ENCODE results near the gene MLST8.
"Not testable (repeated sequence)": the region's sequence is repeated elsewhere in the genome, so short reads cannot be mapped to it uniquely, and the experiment has no call there.

MLST8 gene

DNA sequence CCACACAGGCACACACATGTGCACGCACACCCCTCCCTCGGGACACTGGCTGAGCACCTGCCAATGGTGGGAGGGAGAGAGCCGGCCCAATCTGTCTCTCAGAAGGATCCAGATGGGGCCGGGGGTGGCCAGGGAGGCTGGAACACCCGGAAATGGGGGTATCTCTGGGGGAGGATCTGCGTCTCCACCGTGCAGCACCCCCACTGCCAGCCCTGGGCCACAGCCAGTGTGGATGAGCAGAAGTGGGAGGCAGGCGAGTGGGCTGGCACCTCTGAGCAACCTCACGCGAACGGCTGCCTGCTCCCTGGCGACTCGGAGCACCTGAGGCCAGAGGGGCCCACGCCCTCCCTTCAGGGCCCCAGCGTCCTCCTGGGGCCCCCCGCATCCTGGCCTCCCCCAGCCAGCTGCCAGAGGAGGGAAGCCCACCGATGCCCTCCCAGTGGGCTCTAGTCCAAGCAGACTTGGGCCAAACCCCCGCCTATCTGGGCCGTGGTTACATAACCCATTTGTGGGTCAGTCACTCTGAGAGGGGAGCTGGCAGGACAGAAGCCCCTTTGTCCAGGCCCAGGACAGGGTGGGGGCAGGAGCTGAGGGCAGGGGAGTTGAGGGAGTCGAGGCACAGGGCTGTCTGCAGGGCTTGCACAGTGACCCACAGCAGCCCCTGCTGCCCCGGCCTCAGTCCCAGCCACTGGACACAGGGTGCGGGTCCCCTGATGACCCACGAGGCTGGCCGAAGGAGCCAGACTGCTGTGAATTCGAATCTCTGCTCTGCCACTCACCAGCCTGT is 14.4 kb upstream of the MLST8 start:
- DNase-seq (ENCODE audit: low read depth), result no peak

DNA sequence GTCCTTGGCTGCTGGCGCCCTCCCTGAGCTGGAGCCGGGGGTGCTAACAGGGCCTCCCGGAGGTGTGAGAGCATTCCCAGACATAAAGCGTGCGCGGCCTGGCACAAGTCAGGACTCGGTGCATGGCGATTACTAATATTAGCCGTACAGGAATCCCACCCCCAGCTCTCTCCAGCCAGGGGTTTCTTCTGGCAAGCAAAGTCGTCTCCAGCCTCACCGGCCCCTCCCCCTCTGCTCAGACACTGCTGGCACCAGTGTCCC is 13.9 kb upstream of the MLST8 start:
- no peak for DNase-seq (ENCODE audit: low read depth)

DNA sequence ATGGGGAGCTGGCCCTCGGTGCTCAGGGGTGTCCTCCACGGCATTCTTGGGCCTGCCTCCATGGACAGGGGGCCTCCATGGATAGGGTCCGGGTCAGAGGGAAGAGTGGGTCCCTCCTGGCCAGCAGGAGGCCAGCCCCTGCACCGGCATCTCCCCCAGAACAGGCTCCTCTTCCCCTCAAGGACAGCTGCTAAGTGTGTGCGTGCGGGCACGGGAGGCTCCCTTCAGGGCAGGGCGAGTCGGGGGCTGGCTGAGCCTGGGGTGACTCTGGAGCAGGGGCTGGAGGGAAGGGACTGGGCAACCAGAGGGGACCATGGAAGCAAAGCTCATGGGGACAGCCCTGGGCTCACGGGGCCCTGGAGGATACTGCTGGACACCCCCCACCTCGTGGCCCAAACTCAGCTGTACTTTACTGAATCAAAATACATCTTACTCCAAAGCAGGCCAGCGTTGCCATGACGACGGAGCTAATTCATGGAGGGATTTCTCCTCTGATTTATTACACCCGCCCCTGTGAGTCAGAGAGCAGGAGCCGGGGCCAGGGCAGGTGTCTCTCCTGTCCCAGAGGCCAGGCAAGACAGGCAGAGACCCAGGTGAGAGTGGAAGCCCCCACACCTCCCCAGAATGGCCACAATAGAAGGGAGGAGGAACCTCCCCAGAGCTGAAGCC is 11.0 kb upstream of the MLST8 start:
- DNase-seq (ENCODE audit: low read depth), result no peak

DNA sequence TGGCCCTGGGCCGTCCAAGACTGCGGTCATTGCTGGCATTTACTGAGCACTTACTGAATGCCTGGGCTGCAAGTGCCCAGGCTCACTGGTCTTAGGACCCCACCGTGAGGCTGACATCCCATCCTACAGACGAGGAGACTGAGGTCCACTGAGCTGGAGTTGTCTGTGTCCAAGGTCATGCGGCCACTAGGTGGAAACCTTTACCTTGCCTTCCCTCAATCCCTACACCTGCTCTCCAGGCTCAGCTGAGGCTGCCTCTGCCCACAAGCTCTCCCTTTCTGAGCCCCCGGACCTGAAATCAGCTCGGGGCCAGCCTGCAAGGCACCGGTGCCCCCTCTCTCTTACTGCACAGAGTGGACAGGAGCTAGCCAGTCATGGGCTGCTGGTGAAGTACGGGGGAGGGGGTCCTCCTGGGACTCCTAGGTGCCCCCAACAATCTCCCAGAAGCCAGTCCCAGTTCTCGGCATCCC is 10.4 kb upstream of the MLST8 start:
- peak; percentile 25 for DNase-seq (ENCODE audit: low read depth)

DNA sequence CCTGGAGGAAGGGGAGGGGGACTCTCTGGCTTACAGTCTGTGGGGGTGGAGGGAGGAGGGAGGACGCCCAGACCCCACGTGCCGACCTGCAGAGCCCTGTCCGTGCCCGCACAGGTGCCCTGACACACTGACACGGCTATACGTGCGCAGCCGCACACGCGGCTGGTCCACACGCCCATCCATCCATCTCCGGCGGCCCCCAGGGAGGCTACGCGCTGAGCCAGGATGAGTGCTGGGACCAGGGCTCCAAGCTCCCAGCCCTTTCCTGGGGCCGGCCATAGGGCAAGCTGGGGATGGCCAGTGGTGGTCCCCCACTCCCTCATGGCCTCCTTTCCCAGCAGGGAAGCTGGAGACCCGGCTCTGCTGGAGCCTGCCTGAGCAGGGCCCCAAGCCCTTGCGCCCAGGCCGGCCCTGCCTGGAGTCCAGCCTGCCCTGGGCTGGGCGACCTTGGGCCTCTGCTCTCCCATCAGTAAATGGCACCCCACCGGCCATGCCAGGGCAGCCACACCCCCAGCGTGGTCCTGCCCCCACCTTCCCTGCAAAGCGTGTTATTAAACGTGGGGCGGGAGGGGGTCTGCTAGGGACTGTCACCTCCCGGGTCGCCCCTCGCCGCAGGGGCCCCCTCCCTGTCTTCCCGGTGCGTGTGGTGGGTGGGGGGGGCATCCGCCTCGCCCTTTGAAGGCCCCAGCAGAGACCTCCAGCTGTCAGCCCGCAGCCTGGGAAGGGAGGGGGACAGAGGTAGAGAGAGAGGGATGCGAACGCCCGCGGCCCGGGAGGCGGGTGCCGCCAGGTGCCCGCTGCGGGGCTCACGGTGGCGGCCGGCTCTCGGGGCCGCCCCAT is 9.7 kb upstream of the MLST8 start:
- DNase-seq (ENCODE audit: low read depth), result no peak

DNA sequence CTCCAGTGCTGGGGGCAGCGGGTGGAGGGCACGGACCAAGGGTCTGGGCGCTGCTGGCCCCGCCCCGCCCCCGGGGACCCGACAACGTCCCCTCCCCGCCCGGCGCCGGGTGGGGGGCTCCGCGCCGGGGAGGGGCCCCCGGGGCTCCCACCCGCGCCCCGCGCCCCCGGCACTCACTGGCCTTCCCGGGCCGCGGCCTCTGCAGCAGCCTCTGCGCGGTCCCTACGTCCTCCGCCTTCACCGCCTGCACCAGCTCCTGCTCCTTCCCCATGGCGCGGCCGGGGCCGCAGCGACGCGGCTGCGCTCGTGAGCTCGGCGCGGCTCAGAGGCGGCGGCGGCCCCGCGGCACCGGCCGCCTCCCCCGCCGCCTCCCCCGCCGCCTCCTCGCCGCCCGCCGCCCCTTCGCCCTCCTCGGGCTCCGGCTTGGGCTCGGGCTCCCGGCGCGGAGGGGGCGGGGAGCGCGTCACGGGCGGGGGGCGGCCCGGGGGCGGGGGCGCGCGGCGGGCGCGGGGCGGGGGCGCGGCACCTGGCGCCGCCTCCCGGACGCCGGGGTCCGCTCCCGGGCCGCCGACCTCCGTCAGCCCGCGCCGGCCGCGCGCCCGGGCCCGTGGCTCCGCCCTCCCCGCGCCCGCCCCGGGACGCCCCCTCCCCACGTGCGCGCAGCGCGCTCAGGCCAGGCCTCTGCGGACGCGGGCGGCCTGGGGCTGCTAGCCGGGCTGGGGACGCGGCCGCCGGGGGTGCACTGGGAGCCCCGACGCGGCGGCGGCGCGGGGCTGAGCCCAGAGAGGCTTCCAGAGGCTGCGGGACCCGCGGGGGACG is 8.9 kb upstream of the MLST8 start, which contains the start of gene CASKIN1:
Gene CASKIN1, minus strand, starts transcription at position 444 of the 819 bp plus-strand sequence. Its CDS starts 173 bp downstream, at position 271.
- DNase-seq (ENCODE audit: low read depth), result no peak

DNA sequence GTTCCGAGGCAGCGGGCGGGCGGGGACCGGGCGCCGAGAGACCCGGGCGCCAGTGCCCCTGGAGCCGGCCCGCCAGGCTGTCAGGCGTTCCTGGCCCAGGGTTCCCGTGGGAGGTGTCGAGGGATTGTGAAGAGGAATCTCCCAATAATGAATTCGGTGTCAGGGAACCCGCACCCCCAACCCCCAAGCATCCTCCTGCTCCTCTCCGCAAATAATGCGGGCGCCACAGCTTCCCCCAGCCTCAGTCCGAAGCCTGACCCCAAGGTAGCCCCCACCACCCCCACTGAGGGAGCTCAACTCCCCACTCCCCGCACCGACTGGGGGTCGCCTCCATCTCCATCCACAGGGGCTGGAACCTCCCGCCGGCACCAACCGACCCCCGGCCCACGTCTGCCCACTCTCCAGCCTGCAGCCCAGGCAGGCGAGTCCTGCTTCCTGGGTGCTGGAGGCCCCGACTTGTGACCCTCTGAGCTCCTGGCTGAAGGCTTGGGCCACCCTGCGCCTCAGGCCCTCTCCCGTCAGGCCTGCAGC is 8.2 kb upstream of the MLST8 start:
- no peak for DNase-seq (ENCODE audit: low read depth)

DNA sequence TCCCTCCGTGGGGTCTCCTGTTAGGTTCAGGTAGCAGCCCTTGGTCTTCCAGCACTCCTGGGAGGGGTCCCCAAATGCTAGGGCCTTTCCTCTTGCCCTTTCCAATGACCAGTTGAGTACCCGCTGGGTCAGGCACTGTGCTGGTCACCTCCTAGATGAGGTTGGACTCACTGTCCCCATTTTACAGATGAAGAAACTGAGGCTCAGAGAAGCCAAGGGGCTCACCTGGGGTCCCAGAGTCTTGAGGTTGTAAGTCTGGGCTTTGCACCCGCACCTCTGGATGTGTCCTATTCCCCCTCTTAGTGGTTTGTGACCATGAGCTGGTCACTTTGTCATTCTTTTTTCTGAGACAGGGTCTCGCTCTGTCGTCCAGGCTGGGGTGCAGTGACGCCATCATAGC is 7.5 kb upstream of the MLST8 start:
- DNase-seq (ENCODE audit: low read depth), result no peak

DNA sequence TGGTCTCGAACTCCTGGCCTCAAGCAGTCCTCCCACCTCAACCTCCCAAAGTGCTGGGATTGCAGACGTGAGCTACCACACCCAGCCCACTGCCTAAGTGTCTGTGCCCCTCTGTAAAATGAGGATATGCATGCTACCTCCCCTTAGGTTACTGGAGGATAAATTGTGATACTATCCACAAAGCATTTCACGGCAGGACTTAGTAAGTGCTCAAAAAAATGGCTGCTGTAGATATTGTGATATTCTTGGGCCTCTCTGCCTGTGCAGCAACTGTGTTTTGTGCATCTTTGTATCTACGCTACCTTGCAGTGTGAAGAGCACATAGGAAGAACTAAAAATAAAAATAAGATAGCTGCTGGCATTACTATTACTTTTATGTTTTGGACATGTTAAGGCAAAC is 7.0 kb upstream of the MLST8 start:
- no peak for DNase-seq (ENCODE audit: low read depth)

DNA sequence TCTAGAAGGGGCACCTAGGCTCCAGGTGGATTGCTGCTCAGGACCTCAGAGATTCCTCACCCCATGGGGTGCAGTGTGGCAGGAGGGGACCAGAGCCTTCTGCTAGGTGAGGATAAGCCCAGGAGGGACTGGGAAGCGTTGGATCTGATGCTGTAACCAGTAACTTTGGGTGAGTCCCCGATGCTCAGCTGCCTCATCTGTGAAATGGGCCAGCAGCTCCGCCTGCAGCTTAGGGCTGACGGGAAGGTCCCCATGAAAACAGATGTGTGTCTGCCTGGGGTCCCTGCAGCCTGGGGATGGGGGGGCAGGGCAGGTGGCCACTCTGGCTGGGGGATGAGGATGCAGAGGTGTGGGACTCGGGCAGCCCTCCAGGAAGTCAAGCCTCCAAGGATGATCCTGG is 6.2 kb upstream of the MLST8 start:
- no peak for DNase-seq (ENCODE audit: low read depth)

DNA sequence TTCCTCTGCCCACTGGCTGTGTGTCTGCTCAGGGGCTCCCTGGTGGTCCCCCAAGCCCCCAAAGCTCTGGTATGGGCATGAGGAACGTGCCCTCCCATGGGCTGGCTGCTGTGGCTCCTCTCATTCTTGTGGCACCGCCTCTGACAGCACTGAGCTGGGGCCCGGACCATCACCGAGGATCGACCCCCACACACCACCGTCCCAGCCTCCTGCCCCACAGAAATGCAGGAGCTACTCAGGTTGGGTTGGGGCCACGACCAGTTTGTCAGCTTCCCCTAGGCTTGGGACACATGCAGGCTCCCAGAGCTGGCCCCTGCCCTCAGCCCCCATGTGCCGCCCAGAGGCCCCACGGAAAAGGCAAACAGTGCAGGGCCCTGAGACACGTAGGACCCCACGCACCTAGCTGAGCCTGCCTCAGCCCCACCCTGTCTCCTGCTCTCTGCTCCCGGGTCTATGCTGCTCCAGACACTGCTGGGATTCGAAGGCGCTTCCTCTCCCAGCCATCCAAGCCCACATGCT is 5.6 kb upstream of the MLST8 start:
- no peak for DNase-seq (ENCODE audit: low read depth)

DNA sequence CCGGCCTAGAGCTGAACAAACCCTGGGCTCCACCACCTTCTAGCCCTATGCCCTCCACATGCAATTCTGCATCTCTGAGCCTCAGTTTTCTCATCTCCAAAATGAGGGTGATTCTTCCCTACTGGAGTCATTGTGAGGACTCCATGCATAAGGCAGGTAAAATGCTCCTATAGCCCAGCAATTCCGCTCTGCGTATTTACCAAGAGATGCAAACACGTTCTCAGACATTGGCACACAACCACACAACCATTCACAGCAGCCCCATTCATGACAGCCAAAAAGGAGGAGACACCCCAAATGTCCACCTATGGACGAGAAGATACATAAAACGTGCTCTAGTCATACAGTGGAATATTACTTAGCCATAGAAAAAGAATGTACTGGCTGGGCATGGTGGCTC is 4.9 kb upstream of the MLST8 start:
- DNase-seq (ENCODE audit: low read depth), result no peak

DNA sequence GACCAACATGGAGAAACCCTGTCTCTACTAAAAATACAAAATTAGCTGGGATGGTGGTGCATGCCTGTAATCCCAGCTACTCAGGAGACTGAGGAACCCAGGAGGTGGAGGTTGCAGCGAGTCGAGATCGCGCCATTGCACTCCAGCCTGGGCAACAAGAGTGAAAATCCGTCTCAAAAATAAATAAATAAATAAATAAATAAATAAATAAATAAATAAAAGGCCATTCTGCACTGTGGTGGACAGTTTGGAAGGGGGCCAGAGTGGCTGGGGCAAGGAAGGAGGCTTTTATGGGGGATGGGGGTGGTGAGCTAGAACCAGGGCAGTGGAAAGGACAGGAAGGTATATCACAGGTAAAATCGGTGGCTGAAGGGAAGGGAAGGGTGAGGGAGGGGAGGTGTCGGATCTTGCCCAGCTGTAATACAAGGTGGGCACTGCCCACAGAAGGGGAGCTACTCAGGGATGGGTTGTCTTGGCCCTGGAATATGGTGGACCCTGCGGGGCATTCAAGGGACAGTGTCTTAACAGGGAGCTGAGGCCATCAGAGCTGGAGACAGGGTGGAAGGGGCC is 2.0 kb upstream of the MLST8 start:
- not testable (repeated sequence) for DNase-seq (ENCODE audit: low read depth)

DNA sequence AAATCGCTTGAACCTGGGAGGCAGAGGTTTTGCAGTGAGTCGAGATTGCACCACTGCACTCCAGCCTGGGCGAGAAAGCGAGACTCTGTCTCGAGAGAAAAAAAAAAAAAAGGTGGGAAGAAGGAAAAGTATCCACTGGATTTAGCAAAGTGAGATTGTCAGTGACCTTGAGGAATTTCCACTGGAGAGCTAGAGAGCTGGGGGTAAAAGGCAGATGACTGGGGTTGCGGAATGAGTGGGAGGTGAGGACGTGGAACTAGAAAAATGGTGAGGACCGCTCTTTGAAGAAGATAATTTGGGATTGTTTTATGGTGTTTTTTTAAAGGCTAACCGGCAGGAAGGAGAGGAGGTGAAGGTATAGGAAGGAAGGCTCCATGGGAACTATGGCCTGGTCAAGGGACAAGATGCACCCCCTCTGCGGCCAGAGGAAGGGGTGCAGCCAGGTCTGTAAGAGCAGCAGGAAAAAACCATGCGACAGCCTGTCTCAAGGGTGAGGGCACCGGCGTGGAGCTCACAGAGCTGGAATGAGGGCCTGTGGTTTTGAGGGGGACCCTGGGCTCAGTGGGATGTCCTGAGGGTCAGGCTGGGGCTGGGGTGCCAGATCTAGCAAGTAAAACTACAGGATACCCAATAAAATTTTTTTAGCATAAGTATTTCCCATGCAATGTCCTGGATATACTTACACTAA is 694 bp upstream of the MLST8 start:
- DNase-seq (ENCODE audit: low read depth), result no peak

DNA sequence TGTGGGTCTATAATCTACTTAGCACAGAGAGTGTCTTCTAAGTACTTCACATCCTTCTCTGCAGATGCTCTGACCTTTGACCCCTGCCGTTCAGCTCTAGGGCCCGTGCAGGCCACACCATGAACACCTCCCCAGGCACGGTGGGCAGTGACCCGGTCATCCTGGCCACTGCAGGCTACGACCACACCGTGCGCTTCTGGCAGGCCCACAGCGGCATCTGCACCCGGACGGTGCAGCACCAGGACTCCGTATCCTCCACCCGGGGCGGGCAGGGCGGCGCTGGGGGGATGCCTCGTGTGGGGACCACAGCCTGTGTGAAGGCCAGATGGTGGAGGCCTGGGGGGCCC is 686 bp downstream of the MLST8 start:
- DNase-seq (ENCODE audit: low read depth), result no peak

DNA sequence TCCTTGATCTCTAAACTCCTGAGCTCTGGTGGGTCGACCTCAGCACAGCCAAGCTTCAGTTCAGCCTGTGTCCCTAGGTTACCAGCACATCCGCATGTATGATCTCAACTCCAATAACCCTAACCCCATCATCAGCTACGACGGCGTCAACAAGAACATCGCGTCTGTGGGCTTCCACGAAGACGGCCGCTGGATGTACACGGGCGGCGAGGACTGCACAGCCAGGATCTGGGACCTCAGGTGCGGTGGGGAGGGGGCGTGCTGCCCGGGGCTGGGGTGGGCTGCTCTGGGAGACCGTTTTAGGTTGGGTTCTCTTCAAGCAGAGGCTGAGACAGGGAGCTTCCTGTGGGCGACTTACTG is 1.1 kb downstream of the MLST8 start:
- no peak for DNase-seq (ENCODE audit: low read depth)

DNA sequence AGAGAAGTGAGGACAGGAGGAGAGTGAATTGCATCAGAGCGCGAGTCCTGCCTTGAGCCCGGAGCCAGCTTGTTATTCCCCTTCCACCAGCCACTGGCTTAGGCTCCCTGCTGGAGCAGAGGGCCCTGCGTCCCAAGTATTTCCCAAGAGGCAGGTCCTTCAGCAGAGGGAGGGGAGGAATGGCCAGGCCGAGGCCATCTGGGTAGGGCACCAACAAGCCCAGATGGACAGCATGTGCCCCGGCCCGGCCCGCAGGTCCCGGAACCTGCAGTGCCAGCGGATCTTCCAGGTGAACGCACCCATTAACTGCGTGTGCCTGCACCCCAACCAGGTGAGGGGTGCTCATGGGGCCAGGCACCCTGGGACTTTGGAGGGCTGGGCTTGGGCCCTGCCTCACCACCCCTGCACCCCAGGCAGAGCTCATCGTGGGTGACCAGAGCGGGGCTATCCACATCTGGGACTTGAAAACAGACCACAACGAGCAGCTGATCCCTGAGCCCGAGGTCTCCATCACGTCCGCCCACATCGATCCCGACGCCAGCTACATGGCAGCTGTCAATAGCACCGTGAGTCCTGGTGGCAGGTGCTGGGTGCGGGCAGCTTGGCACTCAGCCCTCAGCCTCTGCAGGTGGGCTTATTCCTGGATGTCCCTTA is 1.7 kb downstream of the MLST8 start:
- no peak for DNase-seq (ENCODE audit: low read depth)

DNA sequence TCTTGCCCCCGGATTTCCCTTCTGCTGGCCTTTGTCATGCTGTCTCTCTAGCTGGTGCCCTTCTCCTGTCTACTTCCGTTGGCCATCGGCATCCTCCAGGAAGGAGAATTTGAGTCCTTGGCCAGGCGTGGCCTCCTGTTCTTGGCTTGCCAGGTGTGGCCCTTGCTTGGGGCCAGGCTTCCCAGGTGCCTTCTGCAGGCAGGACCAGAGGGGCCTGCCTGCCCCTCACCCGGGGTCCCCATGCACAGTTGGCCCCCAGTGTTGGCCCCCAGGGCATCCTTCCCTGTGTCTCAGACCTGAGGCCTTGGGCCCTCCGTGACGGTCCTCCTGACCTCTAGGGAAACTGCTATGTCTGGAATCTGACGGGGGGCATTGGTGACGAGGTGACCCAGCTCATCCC is 2.6 kb downstream of the MLST8 start:
- DNase-seq (ENCODE audit: low read depth), result no peak

DNA sequence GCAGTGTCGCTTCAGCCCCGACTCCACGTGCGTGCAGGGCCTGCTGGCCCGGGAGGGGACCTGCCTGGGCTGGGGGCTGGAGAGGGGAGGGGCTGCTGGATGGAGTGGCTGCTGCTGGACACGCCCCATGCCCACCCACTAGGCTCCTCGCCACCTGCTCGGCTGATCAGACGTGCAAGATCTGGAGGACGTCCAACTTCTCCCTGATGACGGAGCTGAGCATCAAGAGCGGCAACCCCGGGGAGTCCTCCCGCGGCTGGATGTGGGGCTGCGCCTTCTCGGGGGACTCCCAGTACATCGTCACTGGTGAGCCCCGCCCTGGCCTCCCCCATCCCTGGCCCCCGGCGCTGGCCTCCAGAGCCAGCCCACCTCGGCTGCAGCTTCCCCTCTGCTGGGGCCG is 3.1 kb downstream of the MLST8 start:
- DNase-seq (ENCODE audit: low read depth), result no peak

DNA sequence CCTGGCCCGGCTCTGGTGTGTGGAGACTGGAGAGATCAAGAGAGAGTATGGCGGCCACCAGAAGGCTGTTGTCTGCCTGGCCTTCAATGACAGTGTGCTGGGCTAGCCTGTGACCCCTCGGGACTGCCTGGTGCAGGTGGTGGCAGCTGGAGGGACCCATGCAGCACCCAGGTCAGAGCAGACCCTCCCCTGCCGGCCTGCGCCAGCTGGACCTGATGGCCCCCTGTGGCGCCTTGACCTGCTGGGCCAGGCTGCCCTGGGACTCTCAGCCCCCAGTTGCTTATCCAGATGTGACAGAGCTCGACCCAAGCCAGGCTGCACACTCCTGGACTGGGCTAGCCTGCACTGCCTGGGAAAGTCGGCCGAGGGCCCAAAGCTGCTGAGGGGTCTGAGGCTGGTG is 3.5 kb downstream of the MLST8 start:
- DNase-seq (ENCODE audit: low read depth), result no peak

Measured in stimulated activated CD8-positive, alpha-beta memory T cell treated with anti-CD3 and anti-CD28 coated beads, Interleukin-12 subunit alpha, Interleukin-12 subunit beta, amount 100 ng/mL, for 1 hour (primary cell).